WTC11 (cell line): ENCODE results near the gene RADIL. TPM values are rescaled to one million over a fixed set of nuclear protein-coding genes. Genes with fewer than 3 reads are reported as not detected.

Experiments
- ATAC-seq: fragments of 200-7000 bp; cut with Tn5 transposase; 2 replicates; pipeline ENCODE4 v1.10.0; 2021; ENCODE audit warnings: mild to moderate bottlenecking, moderate library complexity
- CTCF ChIA-PET: fragments of 300-600 bp; sonication (Branson Sonifier 250); formaldehyde crosslinking; loops from one replicate; lab custom pipeline; 2021; ENCODE audit warnings: antibody characterized with exemption; lab: Charles Lee
- POLR2A ChIA-PET: fragments of 350-600 bp; sonication (Branson Sonifier 250); formaldehyde crosslinking; loops from one replicate; lab custom pipeline; 2021; ENCODE audit warnings: antibody characterized with exemption; lab: Charles Lee
- DNase-seq: peaks from one replicate; pipeline ENCODE4 v3.0.0; 2021; ENCODE audit warnings: low spot score
- H3K27ac Mint-ChIP-seq: 2 replicates; pipeline ENCODE4 v1.8.0; 2021; ENCODE audit warnings: mixed read lengths
- H3K27me3 Mint-ChIP-seq: 2 replicates; pipeline ENCODE4 v1.8.0; 2021; ENCODE audit warnings: low read depth, mild to moderate bottlenecking, moderate library complexity, mixed read lengths
- H3K36me3 Mint-ChIP-seq: 2 replicates; pipeline ENCODE4 v1.8.0; 2021; ENCODE audit warnings: mixed read lengths
- H3K4me1 Mint-ChIP-seq: 2 replicates; pipeline ENCODE4 v1.8.0; 2022; ENCODE audit warnings: mixed read lengths
- H3K4me3 Mint-ChIP-seq: 2 replicates; pipeline ENCODE4 v1.8.0; 2021; ENCODE audit warnings: mild to moderate bottlenecking, moderate library complexity, mixed read lengths
- H3K9me3 Mint-ChIP-seq: 2 replicates; pipeline ENCODE4 v1.8.0; 2021; ENCODE audit warnings: mixed read lengths
- E2F5 ChIP-seq: sonication (generic); formaldehyde crosslinking; IDR thresholded peaks from 2 replicates; pipeline ENCODE4 v1.8.1; 2022; ENCODE audit warnings: mild to moderate bottlenecking, moderate library complexity, missing genetic modification reagents
- FOXP4 ChIP-seq: sonication (generic); formaldehyde crosslinking; IDR thresholded peaks from 2 replicates; pipeline ENCODE4 v1.8.0; 2022; ENCODE audit warnings: mild to moderate bottlenecking, missing genetic modification reagents
- GRHL2 ChIP-seq: fragments of 250-450 bp; sonication (Bioruptor Pico); IDR thresholded peaks from 2 replicates; pipeline ENCODE4 v1.8.0; 2022; ENCODE audit warnings: mild to moderate bottlenecking, moderate library complexity; ENCODE audit not compliant: insufficient replicate concordance, severe bottlenecking
- GTF2I ChIP-seq: fragments of 250-450 bp; sonication (Bioruptor Pico); conservative IDR thresholded peaks from 2 replicates; pipeline ENCODE4 v1.4.0; 2021; ENCODE audit warnings: mild to moderate bottlenecking
- JAZF1 ChIP-seq: fragments of 250-450 bp; sonication (Bioruptor Pico); IDR thresholded peaks from 2 replicates; pipeline ENCODE4 v1.9.0; 2021; ENCODE audit warnings: moderate library complexity, mild to moderate bottlenecking, inconsistent platforms
- KAT7 ChIP-seq: sonication (generic); formaldehyde crosslinking; IDR thresholded peaks from 2 replicates; pipeline ENCODE4 v1.8.1; 2023; ENCODE audit warnings: missing genetic modification reagents, mild to moderate bottlenecking, borderline replicate concordance
- MYBL2 ChIP-seq: sonication (generic); formaldehyde crosslinking; IDR thresholded peaks from 2 replicates; pipeline ENCODE4 v1.8.1; 2023; ENCODE audit warnings: mild to moderate bottlenecking, moderate library complexity, missing genetic modification reagents
- NR2C2 ChIP-seq: sonication (generic); formaldehyde crosslinking; IDR thresholded peaks from 2 replicates; pipeline ENCODE4 v1.8.0; 2022; ENCODE audit warnings: mild to moderate bottlenecking, missing genetic modification reagents
- TEAD1 ChIP-seq: sonication (generic); formaldehyde crosslinking; IDR thresholded peaks from 2 replicates; pipeline ENCODE4 v1.8.0; 2022; ENCODE audit warnings: mild to moderate bottlenecking, missing genetic modification reagents
- TP53 ChIP-seq: sonication (generic); formaldehyde crosslinking; IDR thresholded peaks from 2 replicates; pipeline ENCODE4 v1.8.1; 2023; ENCODE audit warnings: mild to moderate bottlenecking, missing genetic modification reagents
- ZNF219 ChIP-seq: sonication (generic); formaldehyde crosslinking; IDR thresholded peaks from 2 replicates; pipeline ENCODE4 v1.8.0; 2023; ENCODE audit warnings: missing genetic modification reagents, mild to moderate bottlenecking, borderline replicate concordance
- ZNF416 ChIP-seq: fragments of 250-450 bp; sonication (Bioruptor Pico); IDR thresholded peaks from 2 replicates; pipeline ENCODE4 v1.9.0; 2021; ENCODE audit warnings: mild to moderate bottlenecking, inconsistent platforms
- ZNF512 ChIP-seq: sonication (generic); formaldehyde crosslinking; IDR thresholded peaks from 2 replicates; pipeline ENCODE4 v1.8.1; 2022; ENCODE audit warnings: missing genetic modification reagents, borderline replicate concordance
- total RNA-seq: library from RNA; stranded (reverse); gene quantifications from 3 replicates; pipeline ENCODE4 v1.2.3, GENCODE V29; 2021
- TF ChIP-seq, protein P1 (sequence below): fragments of 200-600 bp; IDR thresholded peaks from 2 replicates; pipeline ENCODE4 v1.8.0; 2022; ENCODE audit warnings: antibody characterized with exemption
- TF ChIP-seq, protein P2 (sequence below): sonication (generic); formaldehyde crosslinking; conservative IDR thresholded peaks from 2 replicates; pipeline ENCODE4 v1.8.1; 2022; ENCODE audit warnings: mild to moderate bottlenecking, missing genetic modification reagents

Gene RADIL
- total RNA-seq, 1 experiment from 2014 or later: 11.1 TPM

- TF ChIP-seq, protein P1, sequence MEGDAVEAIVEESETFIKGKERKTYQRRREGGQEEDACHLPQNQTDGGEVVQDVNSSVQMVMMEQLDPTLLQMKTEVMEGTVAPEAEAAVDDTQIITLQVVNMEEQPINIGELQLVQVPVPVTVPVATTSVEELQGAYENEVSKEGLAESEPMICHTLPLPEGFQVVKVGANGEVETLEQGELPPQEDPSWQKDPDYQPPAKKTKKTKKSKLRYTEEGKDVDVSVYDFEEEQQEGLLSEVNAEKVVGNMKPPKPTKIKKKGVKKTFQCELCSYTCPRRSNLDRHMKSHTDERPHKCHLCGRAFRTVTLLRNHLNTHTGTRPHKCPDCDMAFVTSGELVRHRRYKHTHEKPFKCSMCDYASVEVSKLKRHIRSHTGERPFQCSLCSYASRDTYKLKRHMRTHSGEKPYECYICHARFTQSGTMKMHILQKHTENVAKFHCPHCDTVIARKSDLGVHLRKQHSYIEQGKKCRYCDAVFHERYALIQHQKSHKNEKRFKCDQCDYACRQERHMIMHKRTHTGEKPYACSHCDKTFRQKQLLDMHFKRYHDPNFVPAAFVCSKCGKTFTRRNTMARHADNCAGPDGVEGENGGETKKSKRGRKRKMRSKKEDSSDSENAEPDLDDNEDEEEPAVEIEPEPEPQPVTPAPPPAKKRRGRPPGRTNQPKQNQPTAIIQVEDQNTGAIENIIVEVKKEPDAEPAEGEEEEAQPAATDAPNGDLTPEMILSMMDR: peak; percentile 19; the same call in 1 of the 2 replicates
- TF ChIP-seq GTF2I (CRISPR knock-in tag): no peak
- TF ChIP-seq, all 79 proteins: peak for 1
- peak; percentile 56 for DNase-seq
- no peak overlapping the region for H3K27ac Mint-ChIP-seq
- POLR2A ChIA-PET: no interaction called here
- H3K36me3 Mint-ChIP-seq: peaks cover 3% of the 10 kb centered on the region; the same call in 1 of the 2 replicates
- CTCF ChIA-PET: interaction anchor here (0.7 to 3.4 kb wide), 11 partner anchors 10 to 273 kb away, joined by 3 to 47 read pairs (median 4); partner anchors contain the start of gene RADIL
- H3K9me3 Mint-ChIP-seq: peaks cover 7% of the 10 kb centered on the region
- H3K27me3 Mint-ChIP-seq: peaks cover 4% of the 10 kb centered on the region; the same call in 1 of the 2 replicates
- no peaks in the 10 kb centered on the region for H3K4me1 Mint-ChIP-seq
- no peak overlapping the region for H3K4me3 Mint-ChIP-seq
- ATAC-seq: peak; percentile 72
These were observed 67.7 kb downstream of the RADIL start for GRCh38 chr7:4815609-4816418.

DNA sequence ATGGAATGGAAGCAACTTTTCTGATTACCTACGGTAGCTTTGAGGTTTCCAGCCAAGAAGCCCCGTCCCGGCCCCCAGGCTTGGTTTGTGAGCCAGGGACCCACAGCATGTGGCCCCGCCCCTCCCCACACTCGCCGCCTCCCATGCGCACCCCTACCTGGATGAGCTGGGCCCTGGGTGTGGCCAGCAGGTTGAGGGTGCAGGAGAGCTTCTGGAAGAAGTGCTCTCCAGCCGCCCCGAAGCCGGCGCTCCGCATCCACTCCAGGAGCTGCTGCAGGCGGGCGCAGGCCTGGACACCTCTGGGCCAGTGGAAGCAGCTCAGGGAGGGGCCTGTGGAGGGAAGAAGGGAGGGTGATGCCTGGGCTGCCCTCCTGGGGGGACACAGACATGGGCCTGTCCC, 68.4 kb downstream of the RADIL start:
- H3K27ac Mint-ChIP-seq: no peak overlapping the region
- H3K36me3 Mint-ChIP-seq: peaks cover 3% of the 10 kb centered on the region; the same call in 1 of the 2 replicates
- peaks cover 8% of the 10 kb centered on the region for H3K27me3 Mint-ChIP-seq
- ATAC-seq: no peak; the same call in 1 of the 2 replicates
- no peak for DNase-seq
- ChIA-PET CTCF (interaction anchor here (0.7 to 3.4 kb wide), 11 partner anchors 9 to 1066 kb away, joined by 3 to 47 read pairs (median 5); partner anchors contain the start of gene RADIL), POLR2A (no interaction called here)
- TF ChIP-seq, protein P2, sequence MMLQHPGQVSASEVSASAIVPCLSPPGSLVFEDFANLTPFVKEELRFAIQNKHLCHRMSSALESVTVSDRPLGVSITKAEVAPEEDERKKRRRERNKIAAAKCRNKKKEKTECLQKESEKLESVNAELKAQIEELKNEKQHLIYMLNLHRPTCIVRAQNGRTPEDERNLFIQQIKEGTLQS: no peak
- no peak for TF ChIP-seq ZNF512 (CRISPR knock-in tag)
- no peak for TF ChIP-seq E2F5 (CRISPR knock-in tag)
- no peak for TF ChIP-seq TP53
- TF ChIP-seq FOXP4: no peak
- no peak for TF ChIP-seq ZNF416 (CRISPR knock-in tag)
- no peak for TF ChIP-seq MYBL2
- TF ChIP-seq KAT7 (CRISPR knock-in tag): no peak
- no peak for TF ChIP-seq GRHL2
- no peak for TF ChIP-seq ZNF219 (CRISPR knock-in tag)
- no peak for TF ChIP-seq JAZF1 (CRISPR knock-in tag)
- no peak for TF ChIP-seq NR2C2 (CRISPR knock-in tag)
- no peak for TF ChIP-seq TEAD1
- TF ChIP-seq, protein P1: no peak
- H3K4me3 Mint-ChIP-seq: no peak overlapping the region
- H3K4me1 Mint-ChIP-seq: no peaks in the 10 kb centered on the region
- peaks cover 7% of the 10 kb centered on the region for H3K9me3 Mint-ChIP-seq
